SJSA1 (cell line): ENCODE data around the gene UTRN. TPM values are rescaled to one million over a fixed set of nuclear protein-coding genes. Genes with fewer than 3 reads are reported as not detected.

ENCODE experiments used
- DNase-seq, 2 experiments: peaks; one replicate each; pipeline ENCODE4 v3.0.0-alpha.2; 2015 to 2020; ENCODE audit warnings: low spot score in 2 of 2, low read depth in 1 of 2
- H3K27ac ChIP-seq: fragments of 250-450 bp; sonication (Bioruptor Pico); 2 replicates; pipeline ENCODE4 v1.5.1; 2020; ENCODE audit warnings: mild to moderate bottlenecking, moderate library complexity
- H3K27me3 ChIP-seq: fragments of 250-450 bp; sonication (Bioruptor Pico); replicated peaks from 2 replicates; pipeline ENCODE4 v1.5.1; 2020; ENCODE audit warnings: mild to moderate bottlenecking, moderate library complexity
- H3K36me3 ChIP-seq: fragments of 250-450 bp; sonication (Bioruptor Pico); 2 replicates; pipeline ENCODE4 v1.5.1; 2020; ENCODE audit warnings: mild to moderate bottlenecking
- H3K4me1 ChIP-seq: fragments of 250-450 bp; sonication (Bioruptor Pico); replicated peaks from 2 replicates; pipeline ENCODE4 v1.6.1; 2021; ENCODE audit warnings: mild to moderate bottlenecking
- H3K4me3 ChIP-seq: fragments of 250-450 bp; sonication (Bioruptor Pico); 2 replicates; pipeline ENCODE4 v1.5.1; 2020; ENCODE audit warnings: mild to moderate bottlenecking
- H3K9me3 ChIP-seq: fragments of 250-450 bp; sonication (Bioruptor Pico); replicated peaks from 2 replicates; pipeline ENCODE4 v1.5.1; 2020; ENCODE audit warnings: mild to moderate bottlenecking
- total RNA-seq: library from RNA; depleted of rRNA; stranded (reverse); fragments of >200 nt; shearing (Covaris generic); gene quantifications from 2 replicates; pipeline ENCODE4 v1.2.3, GENCODE V29; 2014

The UTRN gene
- total RNA-seq, 1 experiment from 2014 or later, result 143 TPM

DNA sequence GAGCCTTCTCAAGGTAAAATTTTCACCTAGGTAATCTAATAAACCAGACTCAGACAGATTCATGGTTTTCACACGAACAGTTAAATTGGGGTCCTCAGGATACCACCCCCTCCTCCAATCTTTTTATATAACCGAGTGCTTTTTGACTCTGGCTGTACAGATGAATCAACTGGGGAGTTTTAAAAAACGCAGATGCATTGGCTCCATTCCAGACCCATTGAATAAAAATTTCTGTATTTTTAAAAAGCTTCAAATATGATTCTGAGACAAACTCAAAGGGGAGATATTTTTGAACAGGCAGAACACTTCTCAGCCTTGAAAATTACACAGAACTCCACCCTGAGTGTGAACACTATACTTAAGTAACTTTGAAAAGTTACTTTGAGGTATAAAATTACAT lies 7.2 kb downstream of the UTRN start:
- H3K4me3 ChIP-seq, result no peak overlapping the region
- H3K9me3 ChIP-seq, result no peaks in the 10 kb centered on the region
- no peak for DNase-seq
- peaks cover 56% of the 10 kb centered on the region for H3K36me3 ChIP-seq
- H3K27ac ChIP-seq, result no peak overlapping the region
- H3K27me3 ChIP-seq, result no peaks in the 10 kb centered on the region
- H3K4me1 ChIP-seq, result peaks cover 34% of the 10 kb centered on the region

DNA sequence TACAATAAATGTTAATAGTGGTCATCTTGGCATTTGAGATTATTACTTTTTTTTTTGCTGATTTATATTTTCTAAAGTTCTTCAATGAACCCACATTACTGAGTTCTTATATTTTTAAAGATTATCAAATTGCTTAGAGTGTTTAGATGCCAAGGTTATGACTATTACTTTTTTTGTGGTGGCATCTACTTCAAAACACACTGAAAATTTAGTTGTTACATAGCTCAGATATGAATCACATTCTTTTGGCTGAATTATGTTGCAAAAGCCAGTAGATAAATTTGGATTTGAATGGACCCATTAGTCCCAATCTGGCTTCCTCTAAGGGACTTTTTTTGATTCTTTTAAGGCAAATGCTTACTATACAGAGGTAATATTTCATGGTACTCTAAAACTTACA lies 8.9 kb downstream of the UTRN start:
- Histone ChIP-seq H3K9me3 (no peaks in the 10 kb centered on the region), H3K27me3 (no peaks in the 10 kb centered on the region), H3K27ac (peak overlapping the region; percentile 82), H3K4me1 (peaks cover 36% of the 10 kb centered on the region), H3K4me3 (no peak overlapping the region), H3K36me3 (peaks cover 57% of the 10 kb centered on the region)
- peak in 1 of 2 experiments; percentile 61 for DNase-seq

DNA sequence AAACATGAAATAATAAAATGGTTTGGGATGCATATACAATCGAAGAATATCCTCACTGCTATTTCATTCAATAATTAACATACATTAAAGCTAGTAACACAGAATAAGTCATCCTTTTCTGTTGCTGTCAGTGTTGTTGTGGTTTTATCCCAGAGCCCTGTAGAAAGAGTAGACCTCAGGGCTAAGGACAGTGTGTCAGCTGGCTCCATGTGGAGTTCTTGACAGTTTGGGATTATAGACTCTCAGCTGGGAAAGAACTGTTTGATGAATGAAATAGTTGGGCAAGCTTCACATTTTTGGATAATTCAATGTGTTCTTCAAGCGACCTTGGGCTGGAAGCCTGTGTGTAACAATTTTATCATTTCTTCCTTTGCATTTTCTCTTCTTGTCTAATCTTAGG lies 10.1 kb downstream of the UTRN start:
- peaks cover 36% of the 10 kb centered on the region for H3K4me1 ChIP-seq
- H3K27me3 ChIP-seq, result no peaks in the 10 kb centered on the region
- DNase-seq, result no peak
- no peaks in the 10 kb centered on the region for H3K9me3 ChIP-seq
- peaks cover 61% of the 10 kb centered on the region for H3K36me3 ChIP-seq
- H3K4me3 ChIP-seq, result no peak overlapping the region
- no peak overlapping the region for H3K27ac ChIP-seq

GRCh38 chr6:144295981-144296767 lies 11.0 kb downstream of the UTRN start:
- peaks cover 36% of the 10 kb centered on the region for H3K4me1 ChIP-seq
- no peak overlapping the region for H3K4me3 ChIP-seq
- H3K9me3 ChIP-seq, result no peaks in the 10 kb centered on the region
- H3K27me3 ChIP-seq, result no peaks in the 10 kb centered on the region
- H3K36me3 ChIP-seq, result peaks cover 61% of the 10 kb centered on the region
- H3K27ac ChIP-seq, result no peak overlapping the region
- no peak for DNase-seq

DNA sequence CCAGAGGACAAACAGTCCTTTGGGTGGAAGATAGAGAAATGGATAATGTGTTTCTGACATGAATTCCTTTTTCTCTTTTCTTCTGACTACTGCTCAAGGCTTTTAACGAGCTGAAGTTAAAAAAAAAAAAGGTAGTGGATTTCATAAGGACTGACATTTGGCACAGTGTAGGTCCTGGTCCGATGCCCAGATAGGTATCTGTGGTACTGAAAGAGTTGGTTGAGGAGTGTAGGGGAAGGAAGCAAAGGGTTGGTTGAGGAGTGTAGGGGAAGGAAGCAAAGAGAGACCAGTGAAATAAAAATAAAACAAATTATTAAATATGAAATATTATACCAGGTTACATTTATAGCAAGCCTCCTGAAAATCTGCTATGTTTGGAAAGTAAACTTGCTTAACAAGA lies 11.8 kb downstream of the UTRN start:
- Histone ChIP-seq H3K36me3 (peaks cover 62% of the 10 kb centered on the region), H3K4me3 (no peak overlapping the region), H3K9me3 (no peaks in the 10 kb centered on the region), H3K27me3 (no peaks in the 10 kb centered on the region), H3K4me1 (peaks cover 36% of the 10 kb centered on the region), H3K27ac (peak overlapping the region; percentile 23)
- DNase-seq, result no peak

GRCh38 chr6:144297511-144298100 lies 12.5 kb downstream of the UTRN start:
- Histone ChIP-seq H3K36me3 (peaks cover 62% of the 10 kb centered on the region), H3K4me3 (no peak overlapping the region), H3K9me3 (no peaks in the 10 kb centered on the region), H3K27me3 (no peaks in the 10 kb centered on the region), H3K27ac (peak overlapping the region; percentile 23), H3K4me1 (peaks cover 36% of the 10 kb centered on the region)
- no peak for DNase-seq

- no peak overlapping the region for H3K27ac ChIP-seq
Observed at GRCh38 chr6:144298194-144298593, 13.1 kb downstream of the UTRN start.

DNA sequence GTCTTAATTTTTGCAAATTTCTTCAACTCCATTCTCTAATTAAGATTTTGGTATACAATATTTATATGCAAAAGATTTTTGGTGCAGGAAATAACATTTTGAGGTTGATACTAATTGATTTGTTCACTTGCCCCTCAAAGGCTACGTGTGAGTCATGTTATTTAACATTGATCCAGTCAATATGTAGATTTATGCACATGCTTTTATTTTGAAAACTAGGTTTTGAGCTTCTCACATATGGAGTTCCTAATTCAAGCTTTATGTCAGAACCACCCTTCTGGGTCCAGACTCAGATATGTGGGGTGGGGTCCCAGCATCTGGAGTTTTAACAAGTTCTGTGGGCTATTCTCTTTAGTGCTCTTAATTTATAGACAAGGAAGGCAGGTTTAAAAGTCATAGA lies 13.8 kb downstream of the UTRN start:
- Histone ChIP-seq H3K27me3 (no peaks in the 10 kb centered on the region), H3K4me3 (no peak overlapping the region), H3K9me3 (no peaks in the 10 kb centered on the region), H3K36me3 (peaks cover 56% of the 10 kb centered on the region), H3K4me1 (peaks cover 31% of the 10 kb centered on the region), H3K27ac (no peak overlapping the region)
- DNase-seq, result no peak

More at GRCh38 chr6:144298194-144298593, 13.1 kb downstream of the UTRN start:
- no peaks in the 10 kb centered on the region for H3K27me3 ChIP-seq
- no peak for DNase-seq
- no peak overlapping the region for H3K4me3 ChIP-seq
- peaks cover 36% of the 10 kb centered on the region for H3K4me1 ChIP-seq
- peaks cover 59% of the 10 kb centered on the region for H3K36me3 ChIP-seq
- H3K9me3 ChIP-seq, result no peaks in the 10 kb centered on the region

DNA sequence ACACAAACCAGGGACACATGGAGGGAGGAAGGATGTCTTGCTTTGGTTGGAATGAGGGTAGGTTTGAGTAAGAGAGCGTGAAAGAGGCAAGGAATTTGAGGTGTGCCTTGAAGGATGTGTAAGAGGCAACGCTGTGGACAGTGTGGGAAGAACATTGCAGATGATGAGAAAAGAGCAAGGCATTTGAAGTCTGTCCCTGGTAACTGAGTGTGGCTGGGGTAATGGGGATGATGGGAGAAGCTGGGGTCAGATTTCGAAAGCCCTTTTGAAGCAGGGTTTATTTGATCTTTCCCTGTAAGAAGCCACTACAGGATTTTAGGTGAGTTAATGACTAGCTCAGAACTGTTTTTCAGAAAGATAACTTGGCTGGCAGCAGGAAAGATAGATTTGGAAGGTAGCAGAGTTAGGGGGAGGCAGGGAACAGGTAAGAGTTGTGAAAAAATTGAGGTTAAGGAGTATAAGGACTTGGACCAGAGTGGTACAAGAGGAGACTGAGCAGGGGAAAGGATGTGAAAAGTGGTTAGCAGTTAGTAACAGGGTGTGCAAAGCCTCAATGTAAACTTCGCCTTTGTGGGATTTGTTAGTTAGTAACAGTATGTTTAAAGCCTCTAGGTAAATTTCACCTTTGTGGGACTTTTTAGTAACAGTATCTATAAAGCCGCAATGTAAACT lies 17.7 kb downstream of the UTRN start:
- no peak for DNase-seq
- H3K27ac ChIP-seq, result no peak overlapping the region
- no peaks in the 10 kb centered on the region for H3K27me3 ChIP-seq
- peaks cover 31% of the 10 kb centered on the region for H3K36me3 ChIP-seq
- no peak overlapping the region for H3K4me3 ChIP-seq
- peaks cover 14% of the 10 kb centered on the region for H3K4me1 ChIP-seq
- H3K9me3 ChIP-seq, result no peaks in the 10 kb centered on the region

DNA sequence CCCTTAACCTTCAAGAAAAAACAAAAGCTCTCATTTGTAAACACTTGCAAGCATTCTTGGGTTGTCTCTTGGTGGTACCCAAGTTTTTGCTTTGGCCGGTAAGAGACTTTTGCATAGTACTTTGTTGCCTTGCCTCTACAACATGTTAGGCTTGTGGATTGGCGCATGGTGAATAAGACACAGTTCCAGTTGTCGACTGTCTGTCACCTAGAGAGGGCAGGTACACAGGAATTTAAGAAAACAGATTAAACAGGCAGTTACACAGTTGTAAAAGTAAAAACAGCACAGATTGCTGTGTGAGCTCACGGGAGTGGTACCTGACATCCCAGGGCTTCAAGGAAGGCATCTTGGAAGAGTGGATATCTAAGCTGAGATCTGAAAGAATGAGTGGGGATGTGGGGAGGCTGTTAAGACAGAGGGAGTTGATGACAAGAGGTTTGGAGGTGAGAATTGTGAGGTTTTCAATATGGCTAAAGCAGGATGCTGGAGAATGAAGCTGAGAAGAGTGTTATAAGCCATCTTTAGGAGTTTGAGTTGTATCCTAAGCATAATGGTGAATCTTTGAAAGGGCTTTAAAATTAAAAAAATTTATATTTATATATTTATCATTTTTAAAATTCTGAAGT lies 19.2 kb downstream of the UTRN start:
- Histone ChIP-seq H3K27me3 (no peaks in the 10 kb centered on the region), H3K9me3 (no peaks in the 10 kb centered on the region), H3K4me3 (no peak overlapping the region), H3K27ac (no peak overlapping the region), H3K36me3 (peaks cover 35% of the 10 kb centered on the region), H3K4me1 (peaks cover 8% of the 10 kb centered on the region)
- DNase-seq, result no peak

GRCh38 chr6:144305567-144305966 lies 20.4 kb downstream of the UTRN start:
- H3K27me3 ChIP-seq, result no peaks in the 10 kb centered on the region
- H3K9me3 ChIP-seq, result no peaks in the 10 kb centered on the region
- H3K4me1 ChIP-seq, result peaks cover 8% of the 10 kb centered on the region
- H3K27ac ChIP-seq, result no peak overlapping the region
- peaks cover 40% of the 10 kb centered on the region for H3K36me3 ChIP-seq
- no peak overlapping the region for H3K4me3 ChIP-seq
- no peak for DNase-seq

- peaks cover 40% of the 10 kb centered on the region for H3K36me3 ChIP-seq
- H3K9me3 ChIP-seq, result no peaks in the 10 kb centered on the region
- no peak for DNase-seq
- no peaks in the 10 kb centered on the region for H3K27me3 ChIP-seq
- no peak overlapping the region for H3K4me3 ChIP-seq
- H3K4me1 ChIP-seq, result peaks cover 8% of the 10 kb centered on the region
- 0 out of 2 replicates have a peak overlapping the region, but pooled peaks have one; percentile 3 for H3K27ac ChIP-seq
Observed at GRCh38 chr6:144305985-144306384, 20.9 kb downstream of the UTRN start.

- Histone ChIP-seq H3K9me3 (no peaks in the 10 kb centered on the region), H3K4me3 (no peak overlapping the region), H3K4me1 (peaks cover 8% of the 10 kb centered on the region), H3K27ac (no peak overlapping the region), H3K27me3 (no peaks in the 10 kb centered on the region), H3K36me3 (peaks cover 33% of the 10 kb centered on the region)
- no peak for DNase-seq
Observed at GRCh38 chr6:144307880-144308279, 22.7 kb downstream of the UTRN start.

GRCh38 chr6:144310765-144311164 lies 25.6 kb downstream of the UTRN start:
- Histone ChIP-seq H3K27ac (no peak overlapping the region), H3K4me1 (peaks cover 15% of the 10 kb centered on the region), H3K36me3 (peaks cover 34% of the 10 kb centered on the region), H3K27me3 (no peaks in the 10 kb centered on the region), H3K9me3 (no peaks in the 10 kb centered on the region), H3K4me3 (no peak overlapping the region)
- no peak for DNase-seq
